Ishikawa (cell line): ENCODE measurements around the gene DYNLL2.

Source experiments
- CEBPB ChIP-seq: IDR thresholded peaks from 2 replicates; pipeline ENCODE4 v1.6.1; 2012
- EP300 ChIP-seq: IDR thresholded peaks from 2 replicates; pipeline ENCODE4 v1.6.1; 2012; ENCODE audit warnings: borderline replicate concordance
- NFIC ChIP-seq: IDR thresholded peaks from 2 replicates; pipeline ENCODE4 v1.6.1; 2012
- RAD21 ChIP-seq: IDR thresholded peaks from 2 replicates; pipeline ENCODE4 v1.6.1; 2012; ENCODE audit warnings: low read depth
- TAF1 ChIP-seq: IDR thresholded peaks from 2 replicates; pipeline ENCODE4 v1.6.1; 2012; ENCODE audit warnings: low read depth, mild to moderate bottlenecking
- TCF12 ChIP-seq: IDR thresholded peaks from 2 replicates; pipeline ENCODE4 v1.6.1; 2012; ENCODE audit warnings: low read depth
- TEAD4 ChIP-seq: IDR thresholded peaks from 2 replicates; pipeline ENCODE4 v1.6.1; 2012
- TF ChIP-seq, protein P1 (sequence below): IDR thresholded peaks from 2 replicates; pipeline ENCODE4 v1.6.1; 2012
- TF ChIP-seq, protein P2 (sequence below): IDR thresholded peaks from 2 replicates; pipeline ENCODE4 v1.6.1; 2012; ENCODE audit warnings: low read depth, mild to moderate bottlenecking
- TF ChIP-seq, protein P3 (sequence below): IDR thresholded peaks from 2 replicates; pipeline ENCODE4 v1.6.1; 2012

- TF ChIP-seq RAD21 (no peak), TAF1 (no peak), NFIC (no peak), EP300 (no peak), CEBPB (no peak), TEAD4 (no peak), TCF12 (no peak)
- TF ChIP-seq, protein P1, sequence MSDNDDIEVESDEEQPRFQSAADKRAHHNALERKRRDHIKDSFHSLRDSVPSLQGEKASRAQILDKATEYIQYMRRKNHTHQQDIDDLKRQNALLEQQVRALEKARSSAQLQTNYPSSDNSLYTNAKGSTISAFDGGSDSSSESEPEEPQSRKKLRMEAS = no peak
- TF ChIP-seq, protein P2, sequence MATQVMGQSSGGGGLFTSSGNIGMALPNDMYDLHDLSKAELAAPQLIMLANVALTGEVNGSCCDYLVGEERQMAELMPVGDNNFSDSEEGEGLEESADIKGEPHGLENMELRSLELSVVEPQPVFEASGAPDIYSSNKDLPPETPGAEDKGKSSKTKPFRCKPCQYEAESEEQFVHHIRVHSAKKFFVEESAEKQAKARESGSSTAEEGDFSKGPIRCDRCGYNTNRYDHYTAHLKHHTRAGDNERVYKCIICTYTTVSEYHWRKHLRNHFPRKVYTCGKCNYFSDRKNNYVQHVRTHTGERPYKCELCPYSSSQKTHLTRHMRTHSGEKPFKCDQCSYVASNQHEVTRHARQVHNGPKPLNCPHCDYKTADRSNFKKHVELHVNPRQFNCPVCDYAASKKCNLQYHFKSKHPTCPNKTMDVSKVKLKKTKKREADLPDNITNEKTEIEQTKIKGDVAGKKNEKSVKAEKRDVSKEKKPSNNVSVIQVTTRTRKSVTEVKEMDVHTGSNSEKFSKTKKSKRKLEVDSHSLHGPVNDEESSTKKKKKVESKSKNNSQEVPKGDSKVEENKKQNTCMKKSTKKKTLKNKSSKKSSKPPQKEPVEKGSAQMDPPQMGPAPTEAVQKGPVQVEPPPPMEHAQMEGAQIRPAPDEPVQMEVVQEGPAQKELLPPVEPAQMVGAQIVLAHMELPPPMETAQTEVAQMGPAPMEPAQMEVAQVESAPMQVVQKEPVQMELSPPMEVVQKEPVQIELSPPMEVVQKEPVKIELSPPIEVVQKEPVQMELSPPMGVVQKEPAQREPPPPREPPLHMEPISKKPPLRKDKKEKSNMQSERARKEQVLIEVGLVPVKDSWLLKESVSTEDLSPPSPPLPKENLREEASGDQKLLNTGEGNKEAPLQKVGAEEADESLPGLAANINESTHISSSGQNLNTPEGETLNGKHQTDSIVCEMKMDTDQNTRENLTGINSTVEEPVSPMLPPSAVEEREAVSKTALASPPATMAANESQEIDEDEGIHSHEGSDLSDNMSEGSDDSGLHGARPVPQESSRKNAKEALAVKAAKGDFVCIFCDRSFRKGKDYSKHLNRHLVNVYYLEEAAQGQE = no peak
- TF ChIP-seq, protein P3, sequence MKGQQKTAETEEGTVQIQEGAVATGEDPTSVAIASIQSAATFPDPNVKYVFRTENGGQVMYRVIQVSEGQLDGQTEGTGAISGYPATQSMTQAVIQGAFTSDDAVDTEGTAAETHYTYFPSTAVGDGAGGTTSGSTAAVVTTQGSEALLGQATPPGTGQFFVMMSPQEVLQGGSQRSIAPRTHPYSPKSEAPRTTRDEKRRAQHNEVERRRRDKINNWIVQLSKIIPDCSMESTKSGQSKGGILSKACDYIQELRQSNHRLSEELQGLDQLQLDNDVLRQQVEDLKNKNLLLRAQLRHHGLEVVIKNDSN = no peak
Observed at GRCh38 chr17:58113947-58114346, 30.7 kb downstream of the DYNLL2 start.
